Stimulated activated CD4-positive, alpha-beta T cell treated with anti-CD3 and anti-CD28 coated beads, Interleukin-4, amount 100 ng/mL, for 4 hours (primary cell): ENCODE results near the gene GUCD1.
"Not testable (repeated sequence)": the region's sequence is repeated elsewhere in the genome, so short reads cannot be mapped to it uniquely, and the experiment has no call there.

ENCODE experiments used
- DNase-seq, 2 experiments: peaks; one replicate each; pipeline ENCODE4 v3.0.0-alpha.2; 2020

GUCD1 gene

DNA sequence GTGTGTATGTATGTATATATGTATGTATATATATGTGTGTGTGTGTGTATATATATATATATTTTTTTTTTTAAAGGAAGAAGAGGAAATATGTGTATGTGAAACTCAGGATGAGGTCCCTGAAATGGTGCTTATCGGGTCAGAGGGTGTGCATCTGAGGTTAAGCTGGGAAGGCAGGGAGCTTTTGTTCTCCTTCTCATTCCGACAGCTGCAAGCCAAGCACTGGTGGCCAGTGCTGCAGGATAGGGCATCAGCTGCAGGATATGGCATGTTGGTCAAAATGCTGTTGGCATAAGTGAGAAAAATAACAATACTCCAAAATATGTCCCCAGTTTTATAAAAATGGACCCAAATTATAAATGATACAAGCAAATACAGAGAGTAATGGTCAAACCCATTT, 8.3 kb upstream of the GUCD1 start:
- DNase-seq, result no peak

DNA sequence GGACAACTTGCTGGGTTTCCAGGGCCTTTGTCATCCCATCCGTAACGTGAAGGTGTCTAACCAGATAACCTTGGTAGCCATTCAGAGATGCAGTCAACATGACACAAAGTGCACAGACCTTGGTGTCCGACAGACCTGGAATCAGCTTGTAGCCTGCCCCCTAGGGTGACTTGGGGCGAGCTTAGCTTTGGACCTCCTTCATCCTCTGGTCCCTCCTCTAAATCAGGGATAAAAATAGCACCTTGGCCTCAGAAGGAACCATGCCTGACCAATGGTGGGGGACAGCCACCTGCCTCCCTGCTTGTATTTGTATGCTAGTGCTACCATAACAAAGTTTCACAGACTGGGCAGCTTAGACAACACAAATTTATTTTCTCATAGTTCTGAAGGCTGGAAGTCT, 4.5 kb upstream of the GUCD1 start:
- DNase-seq, result no peak

DNA sequence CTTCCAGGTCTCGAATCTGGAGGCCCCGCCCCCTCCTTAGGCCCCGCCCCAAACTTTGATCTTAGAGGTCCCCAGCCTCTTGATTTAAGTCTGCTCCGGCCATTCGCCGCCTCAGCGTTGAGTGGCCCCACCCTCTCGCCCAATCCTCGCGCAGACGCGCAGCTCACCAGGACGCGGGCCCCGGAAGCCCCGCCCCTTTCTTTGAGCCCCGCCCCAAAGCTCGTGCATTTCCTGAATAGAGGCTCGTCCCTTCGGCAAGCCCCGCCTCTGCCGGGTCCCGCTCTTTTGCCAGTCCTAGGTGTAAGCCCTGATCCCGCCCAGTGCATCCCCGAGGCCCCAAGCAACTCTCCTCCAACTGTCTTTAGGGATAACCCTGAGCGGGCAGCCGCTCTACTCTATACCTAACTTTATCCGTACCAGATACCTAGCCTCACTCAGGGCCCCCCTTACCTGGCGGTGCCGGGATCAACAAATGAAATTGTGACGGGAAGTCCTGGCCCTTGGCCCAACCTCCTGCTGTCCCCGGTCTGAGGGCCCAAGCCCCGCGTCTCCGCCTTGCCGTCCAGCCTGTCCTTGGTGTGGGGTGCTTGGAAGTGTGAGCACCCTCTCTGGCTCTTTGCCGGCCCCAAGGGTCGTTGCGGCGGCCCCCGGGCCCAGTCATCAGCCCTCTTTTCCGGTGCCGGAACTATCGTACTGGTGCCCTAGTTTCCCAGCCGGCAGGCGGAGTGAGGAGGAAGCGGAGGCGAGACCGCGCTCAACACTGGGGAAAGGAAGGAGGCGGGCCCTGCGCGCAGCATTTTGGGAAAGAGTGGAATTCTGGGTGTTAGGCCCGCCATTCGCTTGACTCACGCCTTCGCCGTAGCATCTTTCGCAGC, 464 bp upstream of the GUCD1 start, which contains the start of gene SNRPD3:
Gene SNRPD3 (plus strand): TSS at position 835 of the 875 bp plus-strand sequence. CDS start 1,676 bp downstream, outside the sequence.
- peak; percentile 99 to 100 for DNase-seq

DNA sequence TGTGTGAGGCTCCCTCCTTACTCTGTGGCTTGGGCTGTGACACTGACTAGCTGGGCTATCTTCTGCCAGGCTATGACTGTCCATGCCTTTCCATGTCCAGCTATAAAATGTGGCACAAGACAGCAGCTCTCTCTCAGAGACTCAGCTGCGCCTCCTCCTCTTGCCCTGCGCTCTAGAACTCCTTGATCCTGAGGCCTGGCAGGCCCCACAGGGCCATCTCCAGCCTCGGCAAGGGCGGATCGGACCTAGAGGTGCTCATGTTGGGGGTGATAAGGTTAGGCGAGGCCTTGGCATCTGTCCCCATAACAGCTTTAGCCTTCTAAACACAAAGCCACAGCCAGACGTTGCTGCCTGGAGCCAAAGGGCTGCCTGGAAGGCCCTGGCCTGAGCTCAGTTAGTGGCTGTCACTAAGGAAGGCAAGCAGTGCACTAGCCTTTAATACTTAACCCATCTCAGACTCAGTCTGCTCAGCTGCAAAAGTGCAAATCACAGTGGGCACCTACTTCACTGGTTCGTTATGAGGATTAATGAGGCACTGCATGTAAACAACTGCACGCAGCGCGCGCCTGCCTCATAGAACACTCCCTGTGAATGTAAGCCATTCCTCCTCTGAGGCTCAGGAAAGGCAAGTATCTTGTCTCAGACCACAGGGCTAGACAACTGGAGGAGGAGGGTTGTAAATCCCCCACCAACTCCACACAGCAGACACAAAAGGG, 1.2 kb downstream of the GUCD1 start:
- no peak for DNase-seq

DNA sequence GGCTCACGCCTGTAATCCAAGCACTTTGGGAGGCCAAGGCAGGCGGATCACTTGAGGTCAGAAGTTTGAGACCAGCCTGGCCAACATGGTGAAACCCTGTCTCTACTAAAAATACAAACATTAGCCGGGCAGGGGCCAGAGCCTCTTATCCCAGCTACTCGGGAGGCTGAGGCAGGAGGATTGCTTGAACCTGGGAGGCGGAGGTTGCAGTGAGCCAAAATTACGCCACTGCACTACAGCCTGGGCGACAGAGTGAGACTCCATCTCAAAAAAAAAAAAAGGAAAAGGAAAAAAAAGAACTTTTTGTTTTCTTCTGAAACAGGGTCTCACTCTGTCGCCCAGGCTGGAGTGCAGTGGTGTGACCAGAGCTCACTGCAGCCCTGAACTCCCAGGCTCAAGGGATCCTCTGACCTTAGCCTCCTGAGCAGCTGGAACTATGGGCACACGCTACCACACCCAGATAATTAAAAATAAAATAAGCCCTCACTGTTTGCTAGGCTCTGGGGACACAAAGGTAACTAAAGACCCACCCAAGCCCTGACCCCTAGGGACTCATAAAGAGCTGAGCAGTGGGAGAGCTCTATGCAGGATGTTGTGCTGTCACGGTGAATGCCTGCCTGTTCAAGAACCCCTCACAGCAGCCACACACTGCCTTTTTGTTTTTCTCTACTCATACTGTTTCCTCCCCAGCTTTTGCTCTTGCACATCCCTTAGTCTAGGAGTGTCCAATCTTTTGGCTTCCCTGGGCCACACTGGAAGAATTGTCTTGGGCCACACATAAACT, 2.2 kb downstream of the GUCD1 start:
- DNase-seq, result not testable (repeated sequence)

DNA sequence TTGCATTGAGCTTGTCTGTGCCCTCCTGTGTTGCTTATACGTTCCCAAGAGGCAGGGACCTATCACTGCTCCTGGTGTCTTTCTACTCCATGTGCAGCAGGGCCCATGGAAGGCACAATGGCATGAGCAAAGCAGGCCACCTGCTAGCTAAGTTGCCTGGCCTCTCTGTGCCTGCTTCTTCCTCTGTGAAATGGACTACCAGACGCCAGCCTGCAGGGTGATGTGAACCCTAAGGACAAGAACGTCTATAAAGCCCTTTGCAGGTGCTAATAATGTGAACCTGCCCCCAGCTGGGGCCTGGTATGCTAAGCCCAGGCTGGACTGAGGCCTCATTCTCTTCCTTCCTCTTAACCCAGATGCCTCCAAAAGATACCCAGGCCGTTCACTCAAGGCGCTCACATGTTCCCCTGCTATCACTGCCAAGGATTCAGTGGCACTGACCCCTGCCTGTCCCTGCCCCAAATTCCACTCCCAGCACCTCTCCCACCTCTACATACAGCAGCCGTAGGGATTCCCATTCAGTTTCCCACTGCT, 4.0 kb downstream of the GUCD1 start:
- DNase-seq, result no peak

DNA sequence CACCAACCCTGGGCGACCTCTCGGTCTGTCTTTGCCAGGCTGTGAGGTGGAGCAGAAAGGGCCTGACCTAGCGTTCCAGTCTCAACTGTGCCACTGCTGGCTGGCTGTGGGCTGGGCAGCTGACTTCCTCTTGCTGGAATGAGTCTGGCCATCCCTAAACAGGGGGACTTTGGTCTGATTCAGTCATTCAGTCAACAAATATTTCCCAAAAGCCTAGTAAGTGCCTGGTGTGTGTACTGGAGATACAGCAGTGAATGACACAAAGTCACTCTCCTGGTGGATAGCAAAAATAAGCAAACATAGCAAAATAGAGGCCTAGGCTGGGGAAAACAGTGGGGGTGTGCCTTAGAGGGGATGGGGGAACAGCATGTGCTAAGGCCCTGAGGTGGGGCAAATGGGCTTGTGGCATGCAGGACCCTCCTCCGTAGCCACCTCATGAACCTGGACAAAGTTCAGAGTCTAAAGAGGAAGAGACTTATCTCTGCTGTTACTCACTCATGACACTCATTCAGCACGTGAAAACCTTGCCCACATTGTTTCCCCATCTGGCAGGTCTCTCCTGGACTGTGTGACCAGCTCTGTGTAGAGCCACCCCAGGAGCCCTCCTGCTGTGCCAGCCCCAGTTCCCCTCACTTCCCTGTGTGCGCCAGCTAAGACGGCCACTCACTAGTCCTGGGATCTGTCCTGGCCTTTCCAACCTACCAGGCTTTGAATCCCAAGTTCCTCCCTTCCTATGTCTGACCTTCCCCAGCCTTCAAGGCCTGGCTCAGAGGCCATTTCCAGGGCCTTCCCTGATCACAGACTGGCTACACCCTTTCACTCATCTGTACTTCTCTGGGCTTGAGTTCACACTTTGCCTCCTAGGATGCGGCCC, 4.7 kb downstream of the GUCD1 start:
- no peak for DNase-seq

DNA sequence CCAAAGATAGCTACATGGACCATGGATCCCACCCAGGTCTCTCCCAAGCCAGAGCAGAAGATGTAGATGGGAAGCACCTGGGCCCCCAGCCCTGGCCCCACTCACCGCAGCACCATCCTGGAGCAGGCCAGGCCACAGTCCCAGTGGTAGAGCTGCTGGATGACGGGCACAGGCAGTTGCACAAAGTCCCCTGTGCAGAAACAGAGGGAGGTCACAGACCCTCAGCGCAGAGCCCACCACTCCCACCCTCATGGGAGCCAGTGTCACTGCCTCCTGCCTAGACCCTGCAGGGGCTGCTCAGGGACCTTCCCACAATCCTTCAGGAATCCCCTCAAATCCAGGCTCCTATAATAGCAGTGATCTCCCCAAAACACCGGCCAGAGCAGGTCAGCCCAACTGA, 6.1 kb downstream of the GUCD1 start:
- DNase-seq, result no peak

DNA sequence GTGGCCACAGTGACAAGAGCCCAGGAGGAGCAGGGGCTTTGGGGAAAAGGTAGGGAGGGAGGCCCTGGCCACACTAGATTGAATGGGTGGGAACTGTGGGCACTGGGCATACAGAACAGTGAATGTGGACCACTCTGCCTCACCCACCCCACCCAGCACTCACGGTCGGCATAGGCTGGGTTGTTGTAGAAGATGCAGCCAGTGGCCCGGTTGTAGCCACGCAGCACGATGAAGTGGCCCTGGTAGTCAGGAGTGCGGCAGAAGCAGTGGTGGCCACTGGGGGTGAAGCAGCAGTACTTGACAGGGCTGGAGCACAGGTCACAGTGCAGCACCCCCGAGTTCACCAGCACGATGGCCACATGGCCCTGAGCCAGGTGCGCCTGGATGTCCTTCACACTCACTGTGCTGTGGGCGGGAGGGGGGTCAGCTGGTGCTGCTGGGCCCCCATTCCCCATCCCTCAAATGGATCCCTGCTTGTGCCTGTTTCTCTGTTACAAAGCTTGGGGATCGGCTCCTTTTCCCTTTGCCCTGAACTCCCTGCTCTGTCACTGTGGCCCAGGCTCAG, 11.2 kb downstream of the GUCD1 start:
- no peak for DNase-seq

DNA sequence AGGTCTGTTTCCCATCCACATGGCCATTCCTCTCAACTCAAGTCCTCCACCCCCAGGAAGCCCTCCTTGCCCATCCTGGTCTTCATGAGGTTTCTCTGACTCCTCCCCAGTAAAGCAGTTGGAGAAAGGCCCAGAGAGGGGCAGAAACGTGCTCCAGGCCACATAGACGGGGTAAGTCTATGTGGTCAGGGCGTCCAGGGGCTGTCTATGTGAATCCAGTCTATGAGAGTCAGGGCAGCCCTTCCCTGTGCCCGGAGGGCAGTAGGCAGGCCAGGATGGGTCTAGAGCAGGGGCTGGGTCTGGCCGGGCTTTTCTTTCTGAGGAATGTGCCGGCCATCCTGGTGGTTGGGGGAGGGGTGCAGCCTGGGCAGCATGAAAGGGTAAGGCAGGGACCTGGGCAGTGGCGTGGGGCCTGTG, 11.7 kb downstream of the GUCD1 start:
- no peak for DNase-seq

DNA sequence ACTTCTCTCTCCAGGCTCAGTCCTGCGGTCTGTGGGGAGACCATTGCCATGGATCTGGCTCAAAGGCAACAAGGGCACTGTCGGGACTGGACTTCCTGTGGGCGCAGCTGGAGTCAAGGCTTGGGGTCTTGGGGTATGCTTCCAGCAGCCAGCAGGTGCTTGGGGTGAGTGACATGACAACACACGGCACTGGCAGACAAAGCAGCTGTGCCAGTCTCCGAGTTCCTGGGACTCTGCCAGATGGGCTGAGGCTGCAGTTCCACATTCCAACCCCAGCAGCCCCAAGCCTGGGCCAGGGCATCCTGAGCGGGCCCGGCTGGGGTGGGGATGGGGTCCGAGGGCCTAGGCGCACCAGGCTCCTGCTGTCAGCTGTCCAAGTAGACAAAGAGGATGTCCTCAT, 12.3 kb downstream of the GUCD1 start:
- no peak for DNase-seq

DNA sequence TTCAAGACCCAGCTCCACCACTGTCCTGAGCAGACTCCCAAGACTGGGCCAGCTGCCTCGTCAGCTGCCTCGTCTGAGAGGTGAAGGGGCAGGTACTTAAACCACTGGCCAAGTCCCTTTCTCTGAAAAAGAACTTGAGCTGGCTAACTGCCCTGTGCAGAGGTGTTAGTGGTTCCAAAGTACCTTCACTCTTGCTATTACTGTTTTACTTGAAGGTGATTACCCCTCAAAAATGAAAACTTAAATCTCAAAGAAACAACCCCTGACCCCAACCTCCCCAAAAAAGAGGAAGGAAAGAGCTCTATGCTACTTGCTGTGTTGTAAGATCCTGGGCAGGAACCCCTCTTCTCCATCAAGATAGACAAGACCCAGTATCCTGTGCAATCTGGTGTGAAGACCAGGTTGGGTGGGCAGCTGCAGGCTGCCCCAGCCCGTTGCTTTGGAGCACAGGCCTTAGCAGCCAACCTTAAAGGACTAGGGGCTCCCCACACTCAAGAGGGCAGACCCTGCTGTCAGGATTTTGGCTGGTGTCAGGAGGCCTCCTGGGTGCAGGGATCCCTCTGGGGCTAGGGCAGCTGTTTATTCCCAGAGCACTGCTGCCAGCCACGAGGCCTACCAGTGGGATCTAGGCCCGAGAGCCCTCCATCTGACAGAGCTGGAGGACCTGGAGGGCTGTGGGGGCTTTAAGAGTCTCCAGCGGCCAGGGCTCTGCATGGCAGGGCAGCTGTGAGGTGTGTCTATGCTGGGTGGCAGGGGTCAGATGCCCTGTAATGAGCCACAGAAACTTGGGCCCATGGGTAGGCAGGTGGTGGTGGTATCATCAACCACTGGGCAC, 13.0 kb downstream of the GUCD1 start:
- no peak for DNase-seq

DNA sequence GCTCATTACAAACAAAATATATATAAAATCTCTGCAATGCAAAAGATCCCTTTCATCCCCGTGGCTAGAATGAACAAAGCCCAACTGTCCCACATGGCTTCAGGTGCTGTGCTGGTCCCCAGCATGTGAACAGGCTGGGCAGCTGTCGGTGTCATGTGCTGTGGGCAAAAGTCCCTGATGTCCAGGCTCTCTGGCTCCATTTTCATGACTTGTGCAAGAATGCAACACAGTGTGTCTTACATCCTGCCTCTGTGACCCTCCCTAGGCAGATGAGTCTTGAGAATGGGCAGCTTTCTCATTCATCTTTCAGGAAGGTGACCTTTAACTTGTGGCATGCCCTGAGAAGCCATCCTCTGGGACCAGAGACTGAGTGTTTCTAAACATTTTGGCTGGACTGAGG, 14.5 kb downstream of the GUCD1 start:
- no peak for DNase-seq

DNA sequence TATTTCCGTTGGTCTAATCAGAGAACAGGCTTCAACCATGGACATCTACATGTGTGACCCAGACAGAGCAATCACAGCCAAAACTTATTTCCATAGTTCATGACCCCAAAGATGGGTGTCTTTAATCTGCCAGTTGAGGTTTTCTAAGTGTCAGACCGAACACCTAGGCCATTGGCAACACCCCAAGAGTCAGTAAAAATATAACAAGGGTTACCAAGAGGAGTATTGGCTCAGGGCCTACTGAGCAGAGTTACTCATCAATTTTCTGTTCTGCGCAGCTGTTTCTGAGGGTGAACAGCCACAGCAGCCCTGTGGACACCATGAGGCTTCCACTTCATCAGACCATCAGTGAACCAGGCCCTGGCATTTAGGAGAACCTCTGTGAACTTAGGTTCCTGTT, 18.8 kb downstream of the GUCD1 start:
- no peak for DNase-seq

DNA sequence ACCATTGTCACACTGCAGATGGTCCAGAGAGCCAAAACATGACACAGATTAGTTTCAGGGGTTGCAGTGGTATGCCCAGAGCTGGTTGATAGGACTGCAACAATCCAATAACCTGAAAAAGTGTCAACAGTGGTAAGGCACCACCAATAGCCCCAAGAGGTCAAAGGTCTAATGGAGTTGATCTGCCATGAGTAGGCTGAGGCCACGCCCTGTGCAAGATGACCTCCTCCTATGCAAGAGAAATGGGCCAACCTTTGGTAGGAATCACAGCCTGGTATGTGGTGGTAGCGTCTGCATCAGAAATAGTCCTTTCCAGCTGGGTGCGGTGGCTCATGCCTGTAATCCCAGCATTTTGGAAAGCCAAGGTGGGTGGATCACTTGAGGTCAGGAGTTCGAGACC, 19.6 kb downstream of the GUCD1 start:
- no peak for DNase-seq

DNA sequence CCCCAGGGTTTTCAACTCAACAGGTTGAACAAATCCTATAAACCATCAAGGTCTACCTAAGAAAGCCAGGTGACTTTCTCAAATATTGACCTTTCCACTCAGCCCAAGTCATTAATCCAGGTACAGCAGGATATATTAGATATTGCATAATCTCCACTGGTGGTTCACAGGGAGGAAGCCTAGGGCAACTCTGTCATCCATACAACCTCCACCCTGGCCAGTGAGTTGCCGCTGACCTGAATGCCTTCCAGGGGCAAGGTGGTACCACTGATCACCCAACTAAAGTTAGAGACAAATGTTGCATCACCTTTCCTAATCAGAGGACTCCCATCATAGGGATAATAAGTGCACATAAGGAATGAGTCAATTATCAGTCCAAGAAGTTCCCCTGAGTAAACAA, 22.9 kb downstream of the GUCD1 start:
- no peak for DNase-seq

DNA sequence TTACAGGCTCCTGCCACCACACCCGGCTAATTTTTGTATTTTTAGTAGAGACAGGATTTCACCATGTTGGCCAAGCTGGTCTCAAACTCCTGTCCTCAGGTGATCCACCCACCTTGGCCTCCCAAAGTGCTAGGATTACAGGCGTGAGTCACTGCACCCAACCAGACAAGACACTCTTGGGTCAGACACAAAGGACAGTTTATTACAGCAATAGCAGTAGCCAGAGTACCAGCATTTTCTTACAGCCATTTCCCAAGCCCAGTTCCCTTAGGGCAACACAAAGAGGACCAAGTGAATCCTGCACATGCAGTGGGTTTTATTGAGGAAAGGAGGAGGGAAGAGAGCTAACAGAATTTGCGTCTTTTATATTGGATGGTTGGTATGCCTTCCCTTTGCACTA, 24.0 kb downstream of the GUCD1 start:
- DNase-seq, result not testable (repeated sequence)

DNA sequence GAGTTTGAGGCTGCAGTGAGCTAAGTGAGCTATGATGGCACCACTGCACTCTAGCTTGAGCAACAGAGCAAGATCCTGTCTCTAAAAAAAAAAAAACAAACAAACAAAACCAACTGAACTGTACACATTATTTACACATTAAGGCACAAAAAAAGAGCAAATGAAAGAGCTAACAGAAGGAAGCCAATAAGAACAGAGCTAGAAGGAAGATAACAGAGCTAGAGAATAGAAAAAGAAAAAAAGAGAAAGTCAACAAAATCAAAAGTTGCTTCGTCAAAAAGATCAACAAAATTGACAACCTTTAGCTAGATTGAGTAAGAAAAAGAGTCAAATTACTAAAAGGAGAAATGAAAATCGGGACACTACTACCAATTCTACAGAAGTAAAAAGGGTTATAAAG, 25.0 kb downstream of the GUCD1 start:
- no peak for DNase-seq

DNA sequence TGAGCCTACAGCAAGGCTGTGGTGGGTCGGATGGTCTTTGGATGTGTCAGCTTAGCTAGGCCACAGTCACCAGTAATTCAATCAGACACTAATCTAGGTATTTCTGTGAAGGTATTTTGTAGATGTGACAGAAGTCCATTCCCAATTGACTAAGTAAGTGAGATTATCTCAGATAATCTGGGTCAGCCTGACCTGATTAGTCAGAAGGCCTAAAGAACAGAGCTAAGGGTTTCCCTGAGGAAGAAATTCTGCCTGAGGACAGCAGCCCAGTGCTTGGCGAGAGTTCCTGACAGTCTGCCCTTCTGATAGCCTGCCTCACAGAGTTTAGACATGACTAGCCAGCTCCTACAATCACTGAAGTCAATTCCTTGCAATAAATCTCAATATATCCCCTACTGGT, 28.7 kb downstream of the GUCD1 start:
- DNase-seq, result no peak

DNA sequence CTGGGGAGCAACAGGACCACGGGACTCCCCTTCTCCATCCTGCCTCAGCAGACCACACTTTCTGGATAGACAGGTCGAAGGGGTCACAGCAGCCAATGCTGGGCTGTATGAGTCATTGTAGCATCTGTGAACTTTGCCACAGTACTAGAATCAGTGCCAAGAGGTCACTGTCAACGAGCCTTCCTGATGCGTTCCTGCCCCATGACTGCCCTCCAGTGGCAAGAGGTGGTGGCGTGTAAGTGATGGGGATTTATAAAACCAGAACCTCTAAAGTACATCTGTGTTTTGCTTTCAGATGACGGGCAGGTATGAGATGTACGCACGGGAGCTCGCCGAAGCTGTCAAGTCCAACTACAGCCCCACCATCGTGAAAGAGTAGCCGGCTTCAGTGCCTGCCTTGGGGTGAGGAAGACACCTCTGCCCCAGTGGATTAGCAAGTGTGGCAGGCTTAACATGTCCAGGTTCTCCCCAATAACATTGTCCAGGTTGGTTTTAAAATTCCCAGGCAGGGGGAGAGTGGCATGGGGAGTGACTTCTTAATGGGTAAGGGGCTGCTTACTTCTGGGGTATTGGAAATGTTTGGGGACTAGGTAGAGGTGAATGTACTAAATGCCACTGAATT, 29.4 kb downstream of the GUCD1 start:
- DNase-seq, result peak; percentile 68 to 73
